GM18907 (cell line): ENCODE results near the gene SLC12A7.
"Not testable (repeated sequence)": the region's sequence is repeated elsewhere in the genome, so short reads cannot be mapped to it uniquely, and the experiment has no call there.

Experiments
- ATAC-seq: cut with Tn5 transposase; IDR thresholded peaks from one replicate; pipeline ENCODE4 v1.9.1; 2021; ENCODE audit warnings: mild to moderate bottlenecking, moderate library complexity; ENCODE audit not compliant: unreplicated experiment

The SLC12A7 gene

GRCh38 chr5:1099926-1100663, 11.8 kb downstream of the SLC12A7 start:
- ATAC-seq = no peak

DNA sequence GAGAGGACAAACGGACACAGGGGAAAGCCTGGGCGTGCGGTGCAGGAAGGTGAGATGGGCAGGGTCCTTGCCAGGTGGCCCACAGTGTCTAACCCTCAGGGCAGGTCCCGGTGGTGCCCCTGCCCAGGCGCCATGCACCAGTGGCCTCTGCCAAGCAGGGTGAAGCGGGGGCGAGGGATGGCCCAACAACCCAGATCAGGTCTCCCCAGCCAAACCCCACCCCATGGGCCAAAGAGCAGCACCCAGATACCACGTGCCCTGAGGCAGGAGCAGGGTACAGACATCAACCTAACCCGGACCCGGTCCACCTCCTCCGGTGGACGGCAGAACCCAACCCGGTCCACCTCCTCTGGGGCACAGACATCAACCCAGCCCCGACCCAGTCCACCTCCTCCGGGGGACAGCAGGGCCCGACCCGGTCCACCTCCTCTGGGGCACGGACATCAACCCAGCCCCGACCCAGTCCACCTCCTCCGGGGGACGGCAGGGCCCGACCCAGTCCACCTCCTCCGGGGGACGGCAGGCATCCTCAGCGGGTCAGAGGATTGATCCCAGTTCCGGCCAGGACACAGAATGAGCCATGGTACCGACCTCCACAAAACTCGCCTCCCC, 12.8 kb downstream of the SLC12A7 start:
- no peak for ATAC-seq

- ATAC-seq = not testable (repeated sequence)
These were observed 13.9 kb downstream of the SLC12A7 start for GRCh38 chr5:1097988-1098385.

DNA sequence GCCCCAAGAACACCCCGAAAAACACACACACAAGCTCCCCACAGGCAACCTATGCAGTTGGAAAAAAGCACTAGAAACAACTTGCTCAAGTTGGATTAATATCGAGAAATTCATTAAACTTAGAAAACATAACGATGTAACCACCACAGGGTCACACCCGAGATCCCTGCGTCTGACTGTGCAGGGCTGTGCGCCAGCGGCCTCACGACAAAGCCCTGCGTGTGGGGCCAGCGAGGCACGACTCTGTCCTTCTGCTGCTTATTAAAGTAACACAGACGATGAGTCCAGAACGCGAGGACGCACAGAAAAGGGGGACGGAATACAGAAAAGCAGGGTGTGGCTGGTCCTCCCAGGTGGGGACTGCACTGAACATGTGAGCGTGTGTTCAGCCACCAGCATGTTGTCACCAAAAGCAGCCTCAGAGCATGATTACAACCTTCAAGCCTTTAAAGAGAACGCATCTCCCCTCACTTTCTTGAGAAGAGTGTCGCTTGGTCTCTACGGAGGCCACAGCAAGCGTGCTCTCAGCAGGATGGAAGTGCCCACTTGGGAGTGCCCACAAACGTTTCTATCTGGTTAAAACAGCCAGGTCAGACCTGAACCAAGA, 14.4 kb downstream of the SLC12A7 start:
- ATAC-seq = no peak

- no peak for ATAC-seq
These were observed 15.0 kb downstream of the SLC12A7 start for GRCh38 chr5:1096838-1097237.

GRCh38 chr5:1095990-1096363, 15.9 kb downstream of the SLC12A7 start:
- no peak for ATAC-seq

DNA sequence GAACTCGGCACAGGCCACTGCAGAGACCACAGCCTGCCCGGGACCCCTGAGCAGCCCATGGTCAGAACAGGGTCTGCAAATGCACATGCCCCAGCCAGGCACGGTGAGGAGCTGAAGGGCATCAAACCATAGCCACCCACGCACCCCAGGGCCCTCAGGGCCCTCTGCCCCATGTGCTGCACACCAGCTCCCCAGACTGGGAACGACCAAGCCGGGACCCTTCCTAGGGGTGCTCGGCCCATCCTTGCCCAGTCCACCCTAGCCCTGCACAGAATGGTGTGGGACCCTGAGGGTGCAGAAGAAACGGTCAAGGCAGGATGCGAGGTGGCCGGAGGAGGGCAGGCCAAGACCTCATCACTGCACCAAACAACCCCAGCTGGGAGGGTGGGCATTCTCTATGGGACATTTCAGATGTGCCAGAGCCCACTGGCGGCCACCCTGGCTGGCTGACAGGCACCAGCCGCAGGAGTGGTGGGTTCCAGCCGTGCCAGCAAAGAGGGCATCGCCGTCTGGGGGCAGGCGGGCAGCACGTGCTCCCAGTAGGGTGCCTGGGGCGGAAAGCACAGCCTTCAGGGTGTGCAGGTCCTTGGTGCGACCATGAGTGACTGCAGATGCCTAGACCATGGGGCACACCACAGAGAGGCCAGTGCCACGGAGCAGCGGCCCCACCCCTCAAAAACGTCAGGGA, 16.4 kb downstream of the SLC12A7 start:
- ATAC-seq = no peak

DNA sequence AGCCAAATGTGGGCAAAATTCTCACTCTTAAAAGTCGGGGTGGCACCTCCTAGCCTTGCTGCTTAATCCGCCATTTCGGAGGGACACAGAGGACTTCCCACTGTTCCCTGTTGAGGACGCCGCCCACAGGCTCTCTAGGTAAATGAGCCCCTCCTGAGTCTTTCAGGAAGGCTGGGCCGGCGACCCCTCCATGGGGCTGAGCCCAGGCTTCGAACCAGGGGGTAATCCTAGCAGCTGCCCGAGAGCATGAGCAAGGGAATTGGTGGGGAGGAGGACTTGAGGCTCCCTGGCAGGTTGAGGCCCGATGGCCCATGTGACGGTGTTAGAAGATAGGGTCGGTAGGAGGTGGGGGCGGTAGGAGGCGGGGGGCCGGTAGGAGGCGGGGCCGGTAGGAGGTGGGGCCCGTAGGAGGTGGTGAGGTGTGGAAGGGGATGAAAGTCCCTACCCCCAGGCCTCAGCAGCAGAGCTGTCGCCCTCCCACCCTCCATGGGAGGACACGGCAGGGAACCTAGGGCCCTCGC, 17.1 kb downstream of the SLC12A7 start:
- ATAC-seq = no peak

GRCh38 chr5:1093361-1093760, 18.5 kb downstream of the SLC12A7 start:
- ATAC-seq = no peak

DNA sequence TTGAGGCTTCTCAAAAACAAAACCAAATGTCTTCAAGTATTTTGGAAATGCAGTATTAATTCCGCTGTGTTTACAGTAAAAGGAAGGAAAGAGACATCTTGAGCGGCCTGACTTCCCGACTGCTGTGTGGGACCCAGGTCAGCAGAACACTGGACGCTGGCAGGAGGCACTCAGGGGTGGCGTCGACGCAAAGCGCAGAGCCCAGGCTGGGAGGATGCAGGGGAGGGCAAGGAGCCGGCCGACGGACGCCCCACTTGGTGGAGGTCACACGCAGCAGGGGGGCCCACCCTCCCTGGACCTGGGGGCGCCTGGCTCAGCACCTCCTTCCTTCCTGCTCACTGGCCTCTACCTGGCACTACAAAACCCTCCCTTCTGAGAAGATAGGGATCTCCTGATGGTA, 19.7 kb downstream of the SLC12A7 start:
- no peak for ATAC-seq

- no peak for ATAC-seq
These were observed 20.2 kb downstream of the SLC12A7 start for GRCh38 chr5:1091632-1092031.

DNA sequence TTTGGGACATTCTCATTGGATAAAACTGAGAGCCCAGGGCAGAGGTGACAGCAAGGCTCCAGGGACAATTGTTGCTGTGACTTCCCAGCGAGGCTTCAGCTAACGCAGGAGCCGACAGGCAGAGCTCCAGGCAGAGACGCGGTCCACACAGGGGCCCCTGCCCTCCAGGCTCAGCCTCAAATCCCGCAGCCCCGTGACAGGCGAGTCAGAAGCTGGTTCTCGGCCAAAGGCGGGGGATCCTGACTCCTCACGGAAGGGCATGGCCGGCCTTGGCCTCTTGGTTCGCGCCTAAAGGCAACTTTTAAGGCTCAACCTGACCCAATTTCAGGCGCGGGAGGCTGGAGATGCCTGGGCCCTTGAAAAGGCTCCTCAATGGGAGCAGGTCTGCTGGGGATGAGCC, 21.3 kb downstream of the SLC12A7 start:
- ATAC-seq = no peak

DNA sequence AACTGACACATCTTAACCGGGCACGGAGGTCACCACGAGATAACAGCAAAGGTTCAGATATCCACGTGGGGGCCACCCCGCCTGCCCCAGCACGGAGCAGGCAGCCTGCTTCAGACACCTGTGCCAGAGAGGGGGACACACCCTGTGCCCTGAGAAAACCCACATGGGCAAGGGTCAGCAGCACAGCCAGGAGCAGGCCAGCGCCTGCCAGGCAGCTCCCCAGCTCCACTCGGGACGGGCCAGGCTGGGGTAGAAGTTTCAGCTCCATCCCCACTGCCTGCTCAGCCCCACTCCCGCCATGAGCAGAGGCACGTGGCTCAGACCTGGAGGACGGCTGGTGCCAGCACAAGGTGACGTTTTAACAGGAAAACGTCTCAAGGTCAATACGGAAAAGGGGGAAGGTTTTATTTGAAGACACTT, 22.2 kb downstream of the SLC12A7 start:
- ATAC-seq = no peak

- ATAC-seq = no peak
These were observed 22.7 kb downstream of the SLC12A7 start for GRCh38 chr5:1089146-1089545.

- no peak for ATAC-seq
These were observed 23.1 kb downstream of the SLC12A7 start for GRCh38 chr5:1088726-1089125.

DNA sequence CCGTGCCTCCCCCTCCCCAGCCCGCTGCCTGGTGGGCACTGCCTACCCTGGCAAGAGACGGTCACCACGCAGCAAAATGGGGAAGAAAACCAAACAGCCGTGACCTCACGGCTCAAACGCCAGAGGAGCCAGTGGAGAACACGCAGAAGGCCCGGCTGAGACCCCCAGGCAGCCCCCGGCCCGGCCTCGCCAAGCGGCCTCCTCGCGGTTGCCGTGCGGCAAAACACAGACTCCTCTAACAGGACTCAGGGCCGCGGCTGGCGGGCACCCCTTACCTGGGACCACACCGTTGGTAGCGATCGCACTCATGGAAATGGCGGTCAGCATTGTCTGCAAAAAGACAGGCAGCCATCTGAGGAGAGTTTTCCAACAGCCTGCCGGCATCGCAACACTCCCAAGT, 23.8 kb downstream of the SLC12A7 start:
- no peak for ATAC-seq

DNA sequence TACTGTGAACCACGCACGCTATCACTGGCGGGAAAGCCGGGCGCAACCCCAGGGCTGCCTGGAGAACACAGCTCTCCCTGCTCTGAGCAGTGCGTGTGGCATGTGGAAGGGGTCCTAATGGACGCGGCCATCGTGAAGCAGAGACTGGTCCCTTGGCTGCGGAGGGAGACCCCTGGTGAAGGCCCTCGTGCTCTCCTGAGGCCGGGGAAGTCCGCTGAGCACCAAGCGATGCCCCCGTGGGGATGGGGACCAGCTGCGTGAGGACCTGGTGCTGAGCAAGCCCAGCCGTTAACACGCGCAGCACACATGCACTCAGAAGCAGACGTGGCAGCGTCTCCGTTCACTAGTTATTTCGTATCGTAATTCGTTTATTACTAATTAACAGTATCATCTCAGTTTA, 24.4 kb downstream of the SLC12A7 start:
- no peak for ATAC-seq

GRCh38 chr5:1086871-1087270, 25.0 kb downstream of the SLC12A7 start:
- no peak for ATAC-seq

DNA sequence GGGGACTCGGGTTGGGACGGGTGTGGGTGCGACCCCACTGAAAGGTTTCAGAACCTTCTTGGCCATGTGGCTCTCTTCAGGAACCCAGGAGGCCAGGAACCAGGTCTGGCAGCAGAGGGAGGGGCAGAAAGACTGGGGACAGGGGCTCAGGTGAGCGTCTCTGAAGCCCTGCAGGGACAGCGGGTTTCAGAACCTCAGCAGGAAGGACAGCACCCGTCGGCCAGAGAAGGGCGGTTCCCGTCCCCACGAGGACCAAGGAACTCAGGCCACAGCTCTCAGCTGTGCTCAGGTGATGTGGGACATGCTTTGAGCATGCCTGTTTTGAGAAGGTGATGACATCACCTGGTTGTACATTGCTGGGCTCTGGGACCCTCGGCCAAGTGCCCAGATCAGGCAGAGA, 25.7 kb downstream of the SLC12A7 start:
- ATAC-seq = no peak

GRCh38 chr5:1085391-1085790, 26.5 kb downstream of the SLC12A7 start:
- ATAC-seq = no peak

- no peak for ATAC-seq
These were observed 27.8 kb downstream of the SLC12A7 start for GRCh38 chr5:1083823-1084605.
